ENCODE data around the gene HUNK.
"Not testable (repeated sequence)": the region's sequence is repeated elsewhere in the genome, so short reads cannot be mapped to it uniquely, and the experiment has no call there.

The HUNK gene

DNA sequence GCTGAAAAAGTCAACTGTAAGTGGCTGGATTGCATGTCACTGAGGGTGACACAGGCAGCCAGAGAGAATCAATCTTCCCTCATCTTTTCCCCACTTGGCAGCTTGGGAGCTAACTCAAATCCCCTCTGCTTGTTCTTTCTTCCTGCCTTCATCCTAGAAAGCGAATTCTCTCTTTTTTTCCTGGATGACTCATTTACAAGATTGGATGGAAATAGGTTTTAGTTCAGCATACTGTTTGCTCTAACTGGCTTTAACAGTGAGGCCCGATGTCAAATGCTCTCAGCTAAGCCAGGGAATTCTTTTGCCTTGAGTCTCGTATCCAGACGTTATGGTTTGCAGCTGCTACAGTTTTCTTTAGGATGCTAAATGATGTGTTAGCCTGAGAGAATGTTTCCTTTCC lies 72.7 kb downstream of the HUNK start:
- H3K27ac ChIP-seq (ENCODE audit: low read depth in 2 of 2, low read length in 2 of 2), result peak overlapping the region in 1 of 2 donors; percentile 10

DNA sequence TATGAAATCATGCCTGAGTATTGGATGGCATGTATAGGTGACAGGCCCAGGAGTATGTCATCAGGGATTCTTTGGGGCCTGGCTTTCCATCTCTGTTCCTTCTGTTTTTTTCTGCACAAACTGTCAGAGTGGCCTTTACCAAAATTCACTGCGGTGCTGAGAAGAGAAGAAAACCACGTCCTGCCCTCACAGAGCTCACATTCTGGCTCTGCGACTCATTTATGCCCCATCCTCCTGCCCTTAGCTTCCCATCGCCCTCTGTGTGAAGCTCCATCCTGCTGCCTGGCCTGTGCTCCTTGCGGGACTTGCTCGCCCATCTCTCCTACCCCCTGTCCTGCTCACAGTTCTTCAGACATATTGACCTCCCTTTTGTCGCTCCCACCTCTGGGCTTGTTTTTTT lies 73.4 kb downstream of the HUNK start:
- Histone ChIP-seq H3K4me3 (ENCODE audit: low read length in 2 of 2) (no peak overlapping the region), H3K27ac (ENCODE audit: low read depth in 2 of 2, low read length in 2 of 2) (peak overlapping the region in 1 of 2 donors; percentile 10), H3K36me3 (ENCODE audit: control insufficient read depth in 2 of 2, insufficient read depth in 2 of 2, low read length in 2 of 2) (peaks cover 5 to 10% of the 10 kb centered on the region in 2 donors), H3K27me3 (ENCODE audit: control insufficient read depth in 2 of 2, insufficient read depth in 2 of 2, low read length in 2 of 2) (no peaks in the 10 kb centered on the region), H3K9ac (ENCODE audit: low read depth in 1 of 2, low read length in 2 of 2) (no peak overlapping the region), H3K9me3 (ENCODE audit: control insufficient read depth in 2 of 2, low read length in 2 of 2) (no peaks in the 10 kb centered on the region), H3K4me1 (ENCODE audit: control insufficient read depth in 2 of 2, insufficient read depth in 2 of 2, low read length in 2 of 2) (peaks cover 0 to 3% of the 10 kb centered on the region in 2 donors)

More for the DNA sequence above, 72.7 kb downstream of the HUNK start:
- no peaks in the 10 kb centered on the region for H3K27me3 ChIP-seq (ENCODE audit: control insufficient read depth in 2 of 2, insufficient read depth in 2 of 2, low read length in 2 of 2)
- no peak overlapping the region for H3K4me3 ChIP-seq (ENCODE audit: low read length in 2 of 2)
- H3K9me3 ChIP-seq (ENCODE audit: control insufficient read depth in 2 of 2, low read length in 2 of 2), result no peaks in the 10 kb centered on the region
- H3K36me3 ChIP-seq (ENCODE audit: control insufficient read depth in 2 of 2, insufficient read depth in 2 of 2, low read length in 2 of 2), result peaks cover 5 to 10% of the 10 kb centered on the region in 2 donors
- peaks cover 0 to 3% of the 10 kb centered on the region in 2 donors for H3K4me1 ChIP-seq (ENCODE audit: control insufficient read depth in 2 of 2, insufficient read depth in 2 of 2, low read length in 2 of 2)
- H3K9ac ChIP-seq (ENCODE audit: low read depth in 1 of 2, low read length in 2 of 2), result no peak overlapping the region

DNA sequence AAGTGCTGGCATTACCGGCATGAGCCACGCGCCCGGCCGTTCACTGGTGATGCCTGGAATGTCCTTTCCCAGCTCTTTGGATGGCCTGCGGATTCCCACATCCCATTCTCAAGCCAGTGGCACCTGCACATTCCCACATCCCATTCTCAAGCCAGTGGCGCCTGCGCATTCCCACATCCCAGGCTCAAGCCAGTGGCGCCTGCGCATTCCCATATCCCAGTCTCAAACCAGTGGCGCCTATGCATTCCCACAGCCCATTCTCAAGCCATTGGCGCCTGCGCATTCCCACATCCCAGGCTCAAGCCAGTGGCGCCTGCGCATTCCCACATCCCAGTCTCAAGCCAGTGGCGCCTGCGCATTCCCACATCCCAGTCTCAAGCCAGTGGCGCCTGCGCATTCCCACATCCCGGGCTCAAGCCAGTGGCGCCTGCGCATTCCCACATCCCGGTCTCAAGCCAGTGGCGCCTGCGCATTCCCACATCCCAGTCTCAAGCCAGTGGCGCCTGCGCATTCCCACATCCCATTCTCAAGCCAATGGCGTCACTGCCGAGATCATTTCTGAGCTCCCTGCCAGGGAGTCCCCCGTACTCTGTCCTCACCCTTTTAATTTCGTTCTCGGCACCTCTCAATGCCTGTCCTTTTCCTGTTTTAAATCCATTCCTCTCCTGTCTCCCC lies 74.2 kb downstream of the HUNK start:
- H3K4me1 ChIP-seq (ENCODE audit: control insufficient read depth in 2 of 2, insufficient read depth in 2 of 2, low read length in 2 of 2); H3K27ac ChIP-seq (ENCODE audit: low read depth in 2 of 2, low read length in 2 of 2); H3K9ac ChIP-seq (ENCODE audit: low read depth in 1 of 2, low read length in 2 of 2); H3K27me3 ChIP-seq (ENCODE audit: control insufficient read depth in 2 of 2, insufficient read depth in 2 of 2, low read length in 2 of 2); H3K4me3 ChIP-seq (ENCODE audit: low read length in 2 of 2); H3K36me3 ChIP-seq (ENCODE audit: control insufficient read depth in 2 of 2, insufficient read depth in 2 of 2, low read length in 2 of 2); H3K9me3 ChIP-seq (ENCODE audit: control insufficient read depth in 2 of 2, low read length in 2 of 2): not testable (repeated sequence)

DNA sequence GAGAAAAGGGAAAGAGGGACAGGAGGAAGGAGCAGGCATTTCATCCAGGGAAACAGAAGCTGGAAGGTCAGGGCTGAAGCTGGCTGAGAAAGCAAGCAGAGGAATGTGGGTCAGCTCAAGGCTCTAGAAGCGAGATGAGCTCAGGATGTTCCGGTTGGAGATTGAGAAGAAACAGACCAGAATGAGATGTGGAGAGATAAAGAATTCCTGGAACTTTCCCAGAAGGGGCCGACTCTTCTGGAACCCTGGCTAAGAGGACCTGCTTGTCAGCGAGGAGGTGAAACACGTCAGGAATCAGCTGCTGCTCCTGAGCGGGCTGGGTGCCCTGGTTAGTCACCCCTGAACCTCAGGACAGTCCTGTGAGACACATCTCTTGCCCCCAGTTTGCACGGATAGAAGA lies 75.9 kb downstream of the HUNK start:
- H3K36me3 ChIP-seq (ENCODE audit: control insufficient read depth in 2 of 2, insufficient read depth in 2 of 2, low read length in 2 of 2), result peaks cover 5 to 10% of the 10 kb centered on the region in 2 donors
- H3K27me3 ChIP-seq (ENCODE audit: control insufficient read depth in 2 of 2, insufficient read depth in 2 of 2, low read length in 2 of 2), result no peaks in the 10 kb centered on the region
- no peak overlapping the region for H3K9ac ChIP-seq (ENCODE audit: low read depth in 1 of 2, low read length in 2 of 2)
- no peaks in the 10 kb centered on the region for H3K9me3 ChIP-seq (ENCODE audit: control insufficient read depth in 2 of 2, low read length in 2 of 2)
- H3K27ac ChIP-seq (ENCODE audit: low read depth in 2 of 2, low read length in 2 of 2), result no peak overlapping the region
- no peak overlapping the region for H3K4me3 ChIP-seq (ENCODE audit: low read length in 2 of 2)
- no peaks in the 10 kb centered on the region for H3K4me1 ChIP-seq (ENCODE audit: control insufficient read depth in 2 of 2, insufficient read depth in 2 of 2, low read length in 2 of 2)

DNA sequence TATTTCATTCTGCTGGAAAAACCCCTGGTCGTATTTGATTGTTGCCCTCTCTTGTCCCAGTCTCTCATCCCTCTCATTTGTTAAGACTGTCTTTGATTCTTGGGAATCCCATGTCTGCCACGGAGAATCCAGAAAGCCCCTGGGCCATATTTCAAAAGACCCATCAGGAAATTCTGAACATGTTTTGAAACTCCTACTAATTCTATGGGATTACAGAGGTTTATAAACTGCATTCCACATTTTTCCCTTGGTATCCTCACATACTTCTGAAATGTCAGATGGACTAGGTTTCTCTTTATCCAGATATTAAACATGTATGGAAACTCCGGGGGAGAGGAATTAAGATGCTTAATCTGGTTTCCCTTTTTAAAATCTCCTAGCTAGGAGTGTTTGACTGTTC lies 80.0 kb downstream of the HUNK start:
- Histone ChIP-seq H3K27ac (ENCODE audit: low read depth in 2 of 2, low read length in 2 of 2) (no peak overlapping the region), H3K9ac (ENCODE audit: low read depth in 1 of 2, low read length in 2 of 2) (no peak overlapping the region), H3K4me3 (ENCODE audit: low read length in 2 of 2) (no peak overlapping the region), H3K4me1 (ENCODE audit: control insufficient read depth in 2 of 2, insufficient read depth in 2 of 2, low read length in 2 of 2) (no peaks in the 10 kb centered on the region), H3K27me3 (ENCODE audit: control insufficient read depth in 2 of 2, insufficient read depth in 2 of 2, low read length in 2 of 2) (no peaks in the 10 kb centered on the region), H3K9me3 (ENCODE audit: control insufficient read depth in 2 of 2, low read length in 2 of 2) (no peaks in the 10 kb centered on the region), H3K36me3 (ENCODE audit: control insufficient read depth in 2 of 2, insufficient read depth in 2 of 2, low read length in 2 of 2) (peaks cover 3 to 4% of the 10 kb centered on the region in 2 donors)

DNA sequence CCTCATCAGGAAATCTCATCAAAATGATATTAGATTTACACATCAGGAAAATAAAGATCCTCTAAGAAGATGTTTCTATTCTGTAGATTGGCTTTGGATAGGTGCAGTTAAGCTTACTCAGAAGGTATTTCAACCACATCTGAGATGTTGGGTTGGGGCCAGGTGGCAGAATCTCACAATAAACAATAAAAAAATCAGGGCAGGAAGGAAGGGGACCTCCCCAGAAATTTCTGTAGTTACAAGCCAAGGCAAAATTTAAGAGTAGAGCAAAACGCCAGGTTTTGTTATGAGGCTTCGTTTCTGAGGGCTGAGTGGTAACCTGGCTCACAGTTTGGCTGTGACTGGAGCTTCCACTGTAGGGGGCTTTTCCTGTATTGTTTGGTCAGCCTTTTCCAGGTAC lies 84.8 kb downstream of the HUNK start:
- no peaks in the 10 kb centered on the region for H3K4me1 ChIP-seq (ENCODE audit: control insufficient read depth in 2 of 2, insufficient read depth in 2 of 2, low read length in 2 of 2)
- H3K4me3 ChIP-seq (ENCODE audit: low read length in 2 of 2), result no peak overlapping the region
- no peaks in the 10 kb centered on the region for H3K27me3 ChIP-seq (ENCODE audit: control insufficient read depth in 2 of 2, insufficient read depth in 2 of 2, low read length in 2 of 2)
- H3K9me3 ChIP-seq (ENCODE audit: control insufficient read depth in 2 of 2, low read length in 2 of 2), result no peaks in the 10 kb centered on the region
- no peak overlapping the region for H3K9ac ChIP-seq (ENCODE audit: low read depth in 1 of 2, low read length in 2 of 2)
- H3K36me3 ChIP-seq (ENCODE audit: control insufficient read depth in 2 of 2, insufficient read depth in 2 of 2, low read length in 2 of 2), result peaks cover under 1 to 8% of the 10 kb centered on the region in 2 donors
- H3K27ac ChIP-seq (ENCODE audit: low read depth in 2 of 2, low read length in 2 of 2), result no peak overlapping the region

DNA sequence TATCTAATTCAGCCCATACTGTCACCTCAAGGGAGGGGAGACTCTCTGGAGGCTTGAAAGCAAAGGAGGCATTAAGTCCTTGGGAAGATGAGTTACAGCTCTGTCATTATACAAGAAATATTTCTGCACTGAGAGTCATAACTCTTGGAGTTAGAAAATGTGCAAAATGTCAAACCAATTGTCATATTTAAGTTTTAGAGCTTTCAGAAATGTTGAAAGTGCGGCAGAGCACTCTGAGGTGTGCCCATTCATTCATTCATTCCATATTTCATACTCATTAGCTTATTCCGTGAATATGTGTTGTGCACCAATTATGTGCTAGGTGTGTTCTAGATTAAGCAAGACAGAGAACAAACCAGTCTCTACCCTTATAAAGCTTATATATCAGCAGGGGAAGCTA lies 87.1 kb downstream of the HUNK start:
- no peak overlapping the region for H3K27ac ChIP-seq (ENCODE audit: low read depth in 2 of 2, low read length in 2 of 2)
- H3K4me3 ChIP-seq (ENCODE audit: low read length in 2 of 2), result no peak overlapping the region
- H3K27me3 ChIP-seq (ENCODE audit: control insufficient read depth in 2 of 2, insufficient read depth in 2 of 2, low read length in 2 of 2), result no peaks in the 10 kb centered on the region
- no peaks in the 10 kb centered on the region for H3K4me1 ChIP-seq (ENCODE audit: control insufficient read depth in 2 of 2, insufficient read depth in 2 of 2, low read length in 2 of 2)
- H3K9ac ChIP-seq (ENCODE audit: low read depth in 1 of 2, low read length in 2 of 2), result no peak overlapping the region
- H3K9me3 ChIP-seq (ENCODE audit: control insufficient read depth in 2 of 2, low read length in 2 of 2), result no peaks in the 10 kb centered on the region
- H3K36me3 ChIP-seq (ENCODE audit: control insufficient read depth in 2 of 2, insufficient read depth in 2 of 2, low read length in 2 of 2), result peaks cover 8 to 10% of the 10 kb centered on the region in 2 donors

DNA sequence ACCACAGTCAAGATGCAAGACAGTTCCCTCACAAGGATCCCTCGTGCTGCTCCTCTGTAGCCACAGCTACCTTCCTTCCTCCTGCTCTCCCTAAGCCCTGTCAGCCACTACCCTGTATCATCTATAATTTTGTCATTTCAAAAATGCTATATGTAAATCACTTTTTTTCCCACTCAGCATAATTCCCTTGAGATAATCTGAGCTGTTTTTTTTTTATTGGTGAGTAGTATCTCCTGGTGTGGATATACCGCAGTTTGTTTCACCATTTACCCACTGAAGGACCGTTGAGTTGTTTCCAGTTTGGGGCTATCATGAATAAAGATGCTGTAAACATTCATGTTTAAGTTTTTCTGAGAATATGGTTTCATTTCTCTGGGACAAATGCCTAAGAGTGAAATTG lies 88.2 kb downstream of the HUNK start:
- peaks cover 8 to 10% of the 10 kb centered on the region in 2 donors for H3K36me3 ChIP-seq (ENCODE audit: control insufficient read depth in 2 of 2, insufficient read depth in 2 of 2, low read length in 2 of 2)
- H3K4me1 ChIP-seq (ENCODE audit: control insufficient read depth in 2 of 2, insufficient read depth in 2 of 2, low read length in 2 of 2), result no peaks in the 10 kb centered on the region
- no peak overlapping the region for H3K9ac ChIP-seq (ENCODE audit: low read depth in 1 of 2, low read length in 2 of 2)
- H3K9me3 ChIP-seq (ENCODE audit: control insufficient read depth in 2 of 2, low read length in 2 of 2), result no peaks in the 10 kb centered on the region
- no peaks in the 10 kb centered on the region for H3K27me3 ChIP-seq (ENCODE audit: control insufficient read depth in 2 of 2, insufficient read depth in 2 of 2, low read length in 2 of 2)
- no peak overlapping the region for H3K4me3 ChIP-seq (ENCODE audit: low read length in 2 of 2)
- no peak overlapping the region for H3K27ac ChIP-seq (ENCODE audit: low read depth in 2 of 2, low read length in 2 of 2)

DNA sequence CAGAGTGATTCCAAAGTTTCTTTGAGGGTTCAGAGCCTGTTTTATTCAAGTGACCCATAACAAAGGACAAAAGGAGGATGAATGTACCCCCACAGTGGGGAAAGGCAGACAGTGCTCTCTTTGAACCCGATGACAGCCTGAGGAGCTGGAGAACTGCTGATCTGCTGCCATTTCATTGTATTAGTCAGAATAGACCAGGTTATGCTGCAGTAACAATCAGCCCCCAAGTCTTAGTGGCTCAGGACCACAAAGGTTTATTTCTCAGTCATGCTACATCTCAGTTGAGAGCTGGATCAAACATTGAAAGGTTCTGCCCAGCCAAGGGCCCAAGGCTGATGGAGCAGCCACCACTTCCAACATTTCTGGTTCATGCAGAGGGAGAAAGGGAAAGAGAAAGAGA lies 88.9 kb downstream of the HUNK start:
- no peak overlapping the region for H3K4me3 ChIP-seq (ENCODE audit: low read length in 2 of 2)
- H3K9ac ChIP-seq (ENCODE audit: low read depth in 1 of 2, low read length in 2 of 2), result no peak overlapping the region
- no peaks in the 10 kb centered on the region for H3K9me3 ChIP-seq (ENCODE audit: control insufficient read depth in 2 of 2, low read length in 2 of 2)
- peaks cover 8 to 10% of the 10 kb centered on the region in 2 donors for H3K36me3 ChIP-seq (ENCODE audit: control insufficient read depth in 2 of 2, insufficient read depth in 2 of 2, low read length in 2 of 2)
- H3K4me1 ChIP-seq (ENCODE audit: control insufficient read depth in 2 of 2, insufficient read depth in 2 of 2, low read length in 2 of 2), result no peaks in the 10 kb centered on the region
- H3K27me3 ChIP-seq (ENCODE audit: control insufficient read depth in 2 of 2, insufficient read depth in 2 of 2, low read length in 2 of 2), result no peaks in the 10 kb centered on the region
- no peak overlapping the region for H3K27ac ChIP-seq (ENCODE audit: low read depth in 2 of 2, low read length in 2 of 2)

DNA sequence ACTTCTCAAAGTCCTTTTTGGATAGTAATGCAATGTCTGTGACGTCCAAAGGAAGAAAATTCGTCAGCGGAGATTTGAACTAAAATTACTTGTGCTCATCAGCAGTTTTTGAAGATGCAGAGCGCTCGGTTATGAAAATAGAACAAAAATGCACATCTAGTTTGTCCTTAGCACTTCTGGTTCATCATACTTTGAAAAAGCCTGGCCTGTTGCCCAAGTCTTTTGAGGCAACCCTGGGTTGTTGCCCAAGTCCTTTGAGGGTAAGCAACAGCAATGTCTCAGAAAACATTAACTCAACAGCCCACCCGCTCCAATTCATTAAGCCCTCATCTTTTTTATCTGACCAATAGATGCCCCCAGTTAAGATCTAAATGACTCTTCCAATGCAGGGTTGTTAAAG lies 91.9 kb downstream of the HUNK start:
- Histone ChIP-seq H3K4me1 (ENCODE audit: control insufficient read depth in 2 of 2, insufficient read depth in 2 of 2, low read length in 2 of 2) (no peaks in the 10 kb centered on the region), H3K9me3 (ENCODE audit: control insufficient read depth in 2 of 2, low read length in 2 of 2) (no peaks in the 10 kb centered on the region), H3K27ac (ENCODE audit: low read depth in 2 of 2, low read length in 2 of 2) (no peak overlapping the region), H3K36me3 (ENCODE audit: control insufficient read depth in 2 of 2, insufficient read depth in 2 of 2, low read length in 2 of 2) (peaks cover 4 to 10% of the 10 kb centered on the region in 2 donors), H3K9ac (ENCODE audit: low read depth in 1 of 2, low read length in 2 of 2) (no peak overlapping the region), H3K4me3 (ENCODE audit: low read length in 2 of 2) (no peak overlapping the region), H3K27me3 (ENCODE audit: control insufficient read depth in 2 of 2, insufficient read depth in 2 of 2, low read length in 2 of 2) (peaks cover 0 to 2% of the 10 kb centered on the region in 2 donors)
